ENCODE measurements around the gene ARHGEF9.

- TF ChIP-seq POLR2A (IDR thresholded peaks at IDR 0.05) (no peak), CTCF (IDR thresholded peaks at IDR 0.05) (no peak), EP300 (IDR thresholded peaks at IDR 0.05; ENCODE audit: low read depth) (no peak)
These were observed 126.1 kb downstream of the ARHGEF9 start for GRCh38 chrX:63658920-63659319.

Data from transverse colon (tissue), 3 donors.